Measurements from ENCODE around the gene CCDC88C. TPM values are rescaled to one million over a fixed set of nuclear protein-coding genes. Genes with fewer than 3 reads are reported as not detected.

The CCDC88C gene, protein sequence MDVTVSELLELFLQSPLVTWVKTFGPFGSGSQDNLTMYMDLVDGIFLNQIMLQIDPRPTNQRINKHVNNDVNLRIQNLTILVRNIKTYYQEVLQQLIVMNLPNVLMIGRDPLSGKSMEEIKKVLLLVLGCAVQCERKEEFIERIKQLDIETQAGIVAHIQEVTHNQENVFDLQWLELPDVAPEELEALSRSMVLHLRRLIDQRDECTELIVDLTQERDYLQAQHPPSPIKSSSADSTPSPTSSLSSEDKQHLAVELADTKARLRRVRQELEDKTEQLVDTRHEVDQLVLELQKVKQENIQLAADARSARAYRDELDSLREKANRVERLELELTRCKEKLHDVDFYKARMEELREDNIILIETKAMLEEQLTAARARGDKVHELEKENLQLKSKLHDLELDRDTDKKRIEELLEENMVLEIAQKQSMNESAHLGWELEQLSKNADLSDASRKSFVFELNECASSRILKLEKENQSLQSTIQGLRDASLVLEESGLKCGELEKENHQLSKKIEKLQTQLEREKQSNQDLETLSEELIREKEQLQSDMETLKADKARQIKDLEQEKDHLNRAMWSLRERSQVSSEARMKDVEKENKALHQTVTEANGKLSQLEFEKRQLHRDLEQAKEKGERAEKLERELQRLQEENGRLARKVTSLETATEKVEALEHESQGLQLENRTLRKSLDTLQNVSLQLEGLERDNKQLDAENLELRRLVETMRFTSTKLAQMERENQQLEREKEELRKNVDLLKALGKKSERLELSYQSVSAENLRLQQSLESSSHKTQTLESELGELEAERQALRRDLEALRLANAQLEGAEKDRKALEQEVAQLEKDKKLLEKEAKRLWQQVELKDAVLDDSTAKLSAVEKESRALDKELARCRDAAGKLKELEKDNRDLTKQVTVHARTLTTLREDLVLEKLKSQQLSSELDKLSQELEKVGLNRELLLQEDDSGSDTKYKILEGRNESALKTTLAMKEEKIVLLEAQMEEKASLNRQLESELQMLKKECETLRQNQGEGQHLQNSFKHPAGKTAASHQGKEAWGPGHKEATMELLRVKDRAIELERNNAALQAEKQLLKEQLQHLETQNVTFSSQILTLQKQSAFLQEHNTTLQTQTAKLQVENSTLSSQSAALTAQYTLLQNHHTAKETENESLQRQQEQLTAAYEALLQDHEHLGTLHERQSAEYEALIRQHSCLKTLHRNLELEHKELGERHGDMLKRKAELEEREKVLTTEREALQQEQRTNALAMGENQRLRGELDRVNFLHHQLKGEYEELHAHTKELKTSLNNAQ (N-terminal part only)
- total RNA-seq = 39.5 and 40.3 TPM in 2 replicates

DNA sequence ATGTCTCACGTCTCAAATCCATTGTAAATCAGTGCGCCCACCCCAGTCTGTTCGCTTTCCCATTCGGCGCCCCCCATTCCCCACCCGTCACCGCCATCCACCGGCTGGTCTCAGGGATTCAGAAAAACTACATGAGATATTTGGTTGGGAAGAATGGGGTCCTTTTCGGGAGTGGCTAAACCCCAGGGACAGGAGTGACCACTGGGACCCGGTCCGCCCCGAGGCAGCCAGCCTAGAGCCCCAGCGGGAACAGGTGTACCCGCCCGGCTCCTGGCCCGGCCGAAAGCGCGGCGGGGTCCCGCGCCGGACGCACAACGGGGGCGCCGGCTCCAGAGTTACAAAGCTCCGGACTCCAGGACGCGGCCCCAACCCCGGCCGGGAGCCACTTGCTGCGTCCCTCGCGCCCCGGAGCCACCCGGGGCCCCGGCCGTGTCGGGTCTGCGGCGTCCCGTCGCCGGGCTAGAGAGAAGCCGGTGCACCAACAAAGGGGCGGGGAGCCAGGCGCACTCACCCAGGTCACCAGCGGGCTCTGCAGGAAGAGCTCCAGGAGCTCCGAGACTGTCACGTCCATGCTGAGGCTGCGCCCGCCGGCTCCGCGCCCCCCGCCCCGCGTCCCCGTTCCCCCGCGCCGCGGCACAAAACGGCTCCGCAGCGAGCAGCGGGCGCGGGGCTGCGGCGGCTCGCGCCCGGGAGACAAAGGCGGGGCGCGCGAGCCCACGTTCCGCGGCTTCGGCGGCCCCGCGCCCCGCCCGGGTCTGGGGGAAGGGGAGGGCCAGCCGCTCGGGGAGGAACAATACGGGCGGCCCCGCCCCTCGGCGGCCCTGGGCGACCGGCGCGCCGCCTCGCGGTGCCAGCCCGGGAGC, at the start of gene CCDC88C:
TSS of gene CCDC88C (minus strand) at position 701 of the 863 bp plus-strand sequence. CDS start at position 571, 130 bp downstream.

DNA sequence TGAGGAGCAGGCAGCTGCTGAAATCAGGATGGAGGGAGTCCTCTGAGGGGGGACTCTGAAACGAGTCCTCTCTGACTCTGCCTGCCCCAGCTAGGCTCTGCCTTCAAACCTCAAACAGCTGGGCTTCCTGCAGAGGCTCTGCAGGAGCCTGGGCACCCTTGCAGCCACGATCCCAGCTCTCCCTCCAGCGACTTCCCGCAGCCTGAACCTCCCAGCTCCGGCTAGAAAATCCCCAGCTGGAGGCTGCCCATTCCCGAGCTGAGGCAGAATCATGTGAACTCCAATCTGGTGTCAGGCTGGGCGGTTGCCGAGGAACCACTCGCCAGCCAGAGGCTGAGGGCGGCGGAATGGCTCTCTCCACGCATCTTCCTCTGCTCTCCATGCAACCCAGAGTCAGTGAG, 173.1 kb downstream of the CCDC88C start, which contains the start of gene GPR68:
TSS of gene GPR68 (minus strand) at position 204 of the 401 bp plus-strand sequence. CDS start 9,654 bp downstream, outside the sequence.

Other genes with a start within 250 kb of the CCDC88C start
- gene GPR68, start 173.1 kb downstream of the CCDC88C start, total RNA-seq = 0.65 and 0.96 TPM in 2 replicates
- gene PPP4R3A, start 92.5 kb upstream of the CCDC88C start, total RNA-seq = 52.9 and 73.3 TPM in 2 replicates

All from vein endothelial cell (primary cell).